ENCODE data around the gene HMGA1.

- TF ChIP-seq CTCF (IDR thresholded peaks at IDR 0.05), result no peak
- TF ChIP-seq POLR2A (IDR thresholded peaks at IDR 0.05), result no peak
Measured at GRCh38 chr6:34231566-34232336, 4.9 kb upstream of the HMGA1 start.

Data from body of pancreas (tissue), 4 donors.